Activated CD4-positive, alpha-beta T cell treated with anti-CD3 and anti-CD28 coated beads, Interleukin-2, amount 10 ng/mL, durations not matched to agents 24 days and 14 days (primary cell): Measurements from ENCODE around the gene MME. TPM values are rescaled to one million over a fixed set of nuclear protein-coding genes. Genes with fewer than 3 reads are reported as not detected.
A peak's percentile ranks its signal among the peaks of the same experiment; 100 is the strongest.
"Not testable (repeated sequence)": the region's sequence is repeated elsewhere in the genome, so short reads cannot be mapped to it uniquely, and the experiment has no call there.

Experiments used
- DNase-seq: peaks from one replicate; pipeline ENCODE4 v3.0.0; 2022
- H3K27ac Mint-ChIP-seq: one replicate; pipeline ENCODE4 v1.8.0; 2022; ENCODE audit warnings: mild to moderate bottlenecking, mixed read lengths
- H3K27me3 Mint-ChIP-seq: one replicate; pipeline ENCODE4 v1.8.0; 2022; ENCODE audit warnings: mixed read lengths
- H3K36me3 Mint-ChIP-seq: one replicate; pipeline ENCODE4 v1.8.0; 2022; ENCODE audit warnings: low read depth, mild to moderate bottlenecking, mixed read lengths
- H3K4me1 Mint-ChIP-seq: one replicate; pipeline ENCODE4 v1.8.0; 2021; ENCODE audit warnings: mixed read lengths
- H3K4me3 Mint-ChIP-seq: one replicate; pipeline ENCODE4 v1.8.0; 2022; ENCODE audit warnings: mild to moderate bottlenecking, moderate library complexity, mixed read lengths
- H3K9me3 Mint-ChIP-seq: one replicate; pipeline ENCODE4 v1.8.0; 2021; ENCODE audit warnings: mixed read lengths
- intact Hi-C: fragments of 100-400 bp; cut with micrococcal nuclease; formaldehyde crosslinking; loops from one replicate; pipeline ENCODE4 v1.15.1; 2023
- total RNA-seq: library from RNA; stranded (reverse); gene quantifications from 2 replicates; pipeline ENCODE4 v1.2.3, GENCODE V29; 2022

The MME gene
- total RNA-seq, 1 donor from 2014 or later, result not detected

GRCh38 chr3:155097009-155097349 lies 16.9 kb downstream of the MME start:
- no peak overlapping the region for H3K4me3 Mint-ChIP-seq
- H3K9me3 Mint-ChIP-seq, result peaks cover 4% of the 10 kb centered on the region
- no peaks in the 10 kb centered on the region for H3K4me1 Mint-ChIP-seq
- no peak for DNase-seq
- intact Hi-C loops, result no loop called here
- H3K27ac Mint-ChIP-seq, result no peak overlapping the region
- no peaks in the 10 kb centered on the region for H3K36me3 Mint-ChIP-seq
- H3K27me3 Mint-ChIP-seq, result no peaks in the 10 kb centered on the region

- no peaks in the 10 kb centered on the region for H3K27me3 Mint-ChIP-seq
- H3K4me1 Mint-ChIP-seq, result no peaks in the 10 kb centered on the region
- no peaks in the 10 kb centered on the region for H3K36me3 Mint-ChIP-seq
- no peak overlapping the region for H3K27ac Mint-ChIP-seq
- intact Hi-C loops, result no loop called here
- no peak for DNase-seq
- H3K9me3 Mint-ChIP-seq, result peaks cover 7% of the 10 kb centered on the region
- H3K4me3 Mint-ChIP-seq, result no peak overlapping the region
Measured at GRCh38 chr3:155101398-155101797, 21.3 kb downstream of the MME start.

- no peak overlapping the region for H3K27ac Mint-ChIP-seq
- no peak for DNase-seq
- H3K36me3 Mint-ChIP-seq, result no peaks in the 10 kb centered on the region
- no peaks in the 10 kb centered on the region for H3K4me1 Mint-ChIP-seq
- intact Hi-C loops, result no loop called here
- H3K9me3 Mint-ChIP-seq, result peaks cover 7% of the 10 kb centered on the region
- H3K4me3 Mint-ChIP-seq, result no peak overlapping the region
- H3K27me3 Mint-ChIP-seq, result no peaks in the 10 kb centered on the region
Measured at GRCh38 chr3:155102329-155102728, 22.2 kb downstream of the MME start.

DNA sequence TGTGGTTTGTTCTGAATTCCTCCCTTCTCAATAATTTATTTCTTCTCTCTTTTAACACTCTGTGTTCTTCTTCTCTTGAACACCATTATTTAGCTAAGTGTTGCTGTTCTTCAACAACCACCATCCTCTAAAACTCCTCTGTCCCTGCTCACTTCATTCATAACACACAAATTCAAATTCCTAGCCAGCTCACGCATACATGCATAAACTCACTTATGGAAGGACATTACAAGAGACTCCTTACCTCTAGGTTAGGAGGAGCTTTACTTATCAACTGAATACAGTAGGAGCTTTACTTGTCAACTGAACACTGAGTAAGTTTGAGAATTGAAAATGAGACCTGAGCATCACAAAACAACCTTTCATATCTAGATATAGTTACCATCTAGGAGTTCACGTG lies 23.6 kb downstream of the MME start:
- Mint-ChIP-seq H3K4me3 (no peak overlapping the region), H3K27me3 (no peaks in the 10 kb centered on the region), H3K9me3 (peaks cover 5% of the 10 kb centered on the region), H3K36me3 (no peaks in the 10 kb centered on the region), H3K4me1 (no peaks in the 10 kb centered on the region), H3K27ac (no peak overlapping the region)
- intact Hi-C loops, result no loop called here
- no peak for DNase-seq

DNA sequence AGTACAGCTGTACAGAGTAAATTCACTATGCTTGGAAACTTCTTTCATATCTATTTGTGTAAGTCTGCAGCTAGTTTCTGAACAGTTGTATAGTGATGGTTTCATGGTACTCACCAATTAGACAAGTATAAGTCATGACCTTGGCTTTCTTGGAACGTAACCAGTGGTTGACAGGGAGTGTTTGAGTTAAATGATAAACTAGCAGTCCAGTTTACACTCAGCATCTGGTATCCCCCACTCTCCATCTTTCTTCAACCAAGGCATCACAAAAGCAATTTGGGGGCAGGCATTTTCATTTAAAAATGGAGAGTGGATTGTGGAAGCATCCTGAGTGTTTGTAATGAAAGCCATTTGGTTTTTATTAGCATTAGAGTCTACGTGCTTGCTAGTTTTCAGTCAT lies 26.0 kb downstream of the MME start:
- intact Hi-C loops, result no loop called here
- H3K27ac Mint-ChIP-seq, result no peak overlapping the region
- DNase-seq, result no peak
- no peaks in the 10 kb centered on the region for H3K4me1 Mint-ChIP-seq
- H3K4me3 Mint-ChIP-seq, result no peak overlapping the region
- peaks cover 4% of the 10 kb centered on the region for H3K9me3 Mint-ChIP-seq
- no peaks in the 10 kb centered on the region for H3K27me3 Mint-ChIP-seq
- no peaks in the 10 kb centered on the region for H3K36me3 Mint-ChIP-seq

DNA sequence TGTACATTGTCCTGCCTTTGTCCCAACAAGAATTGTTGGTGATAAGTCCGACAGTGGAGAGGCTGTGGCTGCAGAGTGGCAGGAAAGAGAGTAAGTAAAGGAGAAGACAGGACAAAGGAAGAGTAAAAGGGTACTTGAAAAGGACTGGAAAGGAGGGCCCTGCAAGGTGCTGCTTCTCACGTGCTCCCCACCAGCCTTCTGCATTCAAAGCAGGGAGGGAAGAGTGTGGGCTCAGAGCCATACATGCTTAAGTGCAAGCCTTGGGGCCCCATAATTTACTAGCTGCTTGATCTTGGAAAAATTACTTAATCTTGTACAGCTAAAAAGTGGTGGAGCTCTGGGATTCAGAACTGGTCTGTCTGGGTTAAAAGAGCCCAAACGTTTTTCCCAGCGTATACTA lies 29.9 kb downstream of the MME start:
- Mint-ChIP-seq H3K4me3 (no peak overlapping the region), H3K9me3 (no peaks in the 10 kb centered on the region), H3K27me3 (no peaks in the 10 kb centered on the region), H3K4me1 (no peaks in the 10 kb centered on the region), H3K36me3 (no peaks in the 10 kb centered on the region), H3K27ac (no peak overlapping the region)
- DNase-seq, result no peak
- intact Hi-C loops, result no loop called here

DNA sequence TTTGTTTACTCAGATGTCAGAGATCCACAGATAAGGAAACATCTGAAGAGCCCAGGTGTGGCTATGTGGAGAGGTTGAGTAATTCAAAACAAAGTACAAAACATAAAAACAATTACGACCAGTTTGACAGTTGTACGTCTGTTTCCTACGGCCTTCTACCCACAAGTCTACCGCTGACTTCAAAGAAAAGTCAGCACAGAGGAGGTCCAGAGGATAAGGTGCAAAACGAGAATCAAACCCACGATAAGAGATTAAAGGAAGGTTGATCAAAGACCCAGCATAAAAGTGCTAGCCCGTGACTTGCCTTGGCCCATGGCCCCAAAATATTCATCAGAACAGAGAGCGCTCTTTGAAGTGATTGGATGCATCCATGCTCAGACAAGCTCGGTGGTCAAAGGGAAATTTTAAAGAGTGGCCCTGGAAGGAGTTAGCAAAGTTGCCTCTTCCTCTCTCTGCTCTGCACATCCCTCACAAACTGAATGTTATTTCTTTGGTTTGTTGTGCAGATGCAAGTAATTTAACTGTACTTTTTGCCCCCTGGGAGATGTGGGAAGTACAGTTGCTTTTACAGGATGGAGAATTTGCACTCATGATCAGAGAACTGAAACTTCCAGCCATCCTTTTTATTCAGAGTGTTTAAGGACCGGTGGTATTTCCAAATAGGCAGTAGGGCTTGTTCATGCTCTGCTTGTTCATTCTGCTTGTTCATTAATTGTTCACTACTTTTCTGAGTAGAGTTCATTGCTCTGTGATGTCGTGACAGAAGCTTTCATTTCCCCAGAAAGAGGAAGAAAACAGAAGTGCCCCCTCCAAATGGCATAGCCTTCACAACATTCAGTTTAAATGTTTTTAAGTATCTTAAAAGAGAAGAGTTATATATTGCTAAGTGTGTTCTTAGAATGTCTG lies 31.1 kb downstream of the MME start:
- Mint-ChIP-seq H3K27me3 (no peaks in the 10 kb centered on the region), H3K9me3 (no peaks in the 10 kb centered on the region), H3K4me3 (no peak overlapping the region), H3K4me1 (no peaks in the 10 kb centered on the region), H3K27ac (no peak overlapping the region), H3K36me3 (no peaks in the 10 kb centered on the region)
- DNase-seq, result no peak
- intact Hi-C loops, result no loop called here

DNA sequence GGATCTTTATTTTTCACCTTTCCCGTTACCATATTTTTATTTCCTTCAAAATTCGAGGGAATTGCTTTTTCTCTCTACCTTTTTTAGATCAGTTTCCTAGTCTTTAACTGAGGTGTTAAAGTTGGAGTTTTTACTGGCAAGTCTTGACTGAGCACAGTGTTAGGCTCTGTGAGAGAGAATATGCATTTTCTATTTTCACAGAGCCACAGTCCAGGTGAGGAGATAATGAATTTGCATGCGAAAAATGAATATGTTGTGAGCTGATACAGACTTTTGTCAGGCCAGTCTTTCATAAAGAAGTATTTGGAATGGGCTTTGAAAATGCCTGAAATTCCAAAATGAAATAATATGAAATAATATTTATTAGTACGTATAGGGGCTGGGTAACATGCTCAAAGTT lies 31.9 kb downstream of the MME start:
- H3K4me3 Mint-ChIP-seq, result no peak overlapping the region
- no peaks in the 10 kb centered on the region for H3K27me3 Mint-ChIP-seq
- H3K9me3 Mint-ChIP-seq, result no peaks in the 10 kb centered on the region
- no peaks in the 10 kb centered on the region for H3K4me1 Mint-ChIP-seq
- DNase-seq, result no peak
- H3K27ac Mint-ChIP-seq, result no peak overlapping the region
- no peaks in the 10 kb centered on the region for H3K36me3 Mint-ChIP-seq
- intact Hi-C loops, result no loop called here

DNA sequence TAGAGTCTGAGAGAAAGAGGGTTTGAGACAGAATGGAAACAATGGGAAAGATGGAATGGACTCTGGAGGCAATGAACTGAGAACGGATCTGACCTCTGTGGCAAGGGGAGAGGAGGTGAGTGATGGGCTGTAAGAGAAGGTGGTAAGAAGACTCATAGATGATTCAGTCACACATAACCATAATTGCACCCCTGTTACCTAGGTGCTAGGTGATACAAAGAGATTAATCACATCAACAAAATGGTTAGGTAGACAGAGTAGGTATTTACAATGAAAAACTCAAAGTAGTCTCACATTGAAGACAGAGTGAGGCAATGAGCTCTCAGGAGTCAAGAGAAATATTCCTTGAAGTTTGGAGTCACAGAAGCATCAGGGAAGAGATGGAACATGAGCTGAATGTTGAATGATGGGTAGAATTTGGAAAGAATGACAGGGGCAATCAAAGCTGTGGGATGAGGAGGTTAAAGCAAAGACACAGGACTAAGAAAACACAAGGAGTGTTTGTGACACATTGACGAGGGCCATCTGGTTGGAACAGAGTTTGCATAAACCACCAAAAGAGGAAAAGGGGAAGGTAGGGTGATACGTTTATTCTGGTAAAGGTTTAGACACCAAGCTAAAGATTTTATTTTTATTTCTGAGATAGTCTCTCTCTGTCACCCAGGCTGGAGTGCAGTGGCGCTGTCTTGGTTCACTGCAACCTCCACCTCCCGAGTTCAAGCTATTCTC lies 32.7 kb downstream of the MME start:
- Mint-ChIP-seq H3K36me3 (no peaks in the 10 kb centered on the region), H3K27ac (no peak overlapping the region), H3K4me3 (no peak overlapping the region), H3K4me1 (no peaks in the 10 kb centered on the region), H3K27me3 (no peaks in the 10 kb centered on the region), H3K9me3 (no peaks in the 10 kb centered on the region)
- DNase-seq, result no peak
- intact Hi-C loops, result no loop called here

GRCh38 chr3:155124745-155125144 lies 44.6 kb downstream of the MME start:
- DNase-seq, result peak; percentile 66
- not testable (repeated sequence) for H3K27me3 Mint-ChIP-seq

GRCh38 chr3:155129396-155129795 lies 49.3 kb downstream of the MME start:
- Mint-ChIP-seq H3K4me3 (no peak overlapping the region), H3K4me1 (no peaks in the 10 kb centered on the region), H3K27me3 (no peaks in the 10 kb centered on the region), H3K9me3 (peaks cover 4% of the 10 kb centered on the region), H3K36me3 (no peaks in the 10 kb centered on the region), H3K27ac (no peak overlapping the region)
- DNase-seq, result no peak
- intact Hi-C loops, result no loop called here

More at GRCh38 chr3:155124745-155125144, 44.6 kb downstream of the MME start:
- H3K9me3 Mint-ChIP-seq, H3K4me1 Mint-ChIP-seq, H3K4me3 Mint-ChIP-seq, H3K36me3 Mint-ChIP-seq, H3K27ac Mint-ChIP-seq, intact Hi-C loops: not testable (repeated sequence)

GRCh38 chr3:155130001-155130400 lies 49.9 kb downstream of the MME start:
- Mint-ChIP-seq H3K27me3 (no peaks in the 10 kb centered on the region), H3K36me3 (no peaks in the 10 kb centered on the region), H3K4me1 (no peaks in the 10 kb centered on the region), H3K27ac (no peak overlapping the region), H3K9me3 (peaks cover 4% of the 10 kb centered on the region), H3K4me3 (no peak overlapping the region)
- intact Hi-C loops, result no loop called here
- no peak for DNase-seq

DNA sequence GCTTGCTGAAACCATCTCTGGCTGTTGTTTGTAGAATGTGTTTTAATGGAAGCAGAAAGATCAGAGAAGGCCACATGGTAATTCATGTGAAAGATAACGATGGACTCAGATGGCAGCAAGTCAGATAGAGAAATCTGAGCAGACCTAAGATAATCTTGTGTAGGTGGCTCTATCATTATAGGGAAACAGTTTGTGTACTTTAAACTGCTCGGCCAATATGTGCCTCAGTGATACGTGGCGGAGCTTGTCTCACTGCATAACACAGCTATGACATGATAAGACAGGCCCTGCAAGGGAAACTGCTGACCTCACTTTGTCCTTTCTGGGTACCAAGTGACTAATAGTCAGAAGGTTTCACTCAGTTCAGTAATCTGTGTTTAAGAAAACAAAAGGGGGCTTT lies 51.0 kb downstream of the MME start:
- no peak for DNase-seq
- Mint-ChIP-seq H3K9me3 (peaks cover 4% of the 10 kb centered on the region), H3K4me3 (no peak overlapping the region), H3K4me1 (no peaks in the 10 kb centered on the region), H3K27me3 (no peaks in the 10 kb centered on the region), H3K27ac (no peak overlapping the region), H3K36me3 (no peaks in the 10 kb centered on the region)
- intact Hi-C loops, result no loop called here

DNA sequence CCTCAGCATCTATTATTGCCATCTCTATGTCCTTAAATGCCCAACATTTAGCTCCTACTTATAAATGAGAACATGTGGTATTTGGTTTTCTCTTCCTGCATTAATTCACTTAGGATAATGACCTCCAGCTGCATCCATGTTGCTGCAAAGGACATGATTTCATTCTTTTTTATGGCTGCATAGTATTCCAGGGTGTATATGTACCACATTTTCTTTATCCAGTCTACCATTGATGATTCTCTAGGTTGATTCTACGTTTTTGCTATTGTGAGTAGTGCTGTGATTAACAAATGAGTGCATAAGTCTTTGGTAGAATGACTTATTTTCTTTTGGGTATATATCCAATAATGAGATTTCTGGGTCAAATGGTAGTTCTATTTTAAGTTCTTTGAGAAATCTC lies 54.2 kb downstream of the MME start:
- H3K36me3 Mint-ChIP-seq, H3K27me3 Mint-ChIP-seq, H3K4me3 Mint-ChIP-seq, H3K9me3 Mint-ChIP-seq, intact Hi-C loops, DNase-seq, H3K27ac Mint-ChIP-seq, H3K4me1 Mint-ChIP-seq: not testable (repeated sequence)
